H1 (cell line): Measurements from ENCODE around the gene LRPPRC. TPM values are rescaled to one million over a fixed set of nuclear protein-coding genes. Genes with fewer than 3 reads are reported as not detected.

Source experiments
- CTCF ChIA-PET: fragments of 300-600 bp; sonication (Branson Sonifier 250); formaldehyde crosslinking; loops from one replicate; lab custom pipeline; 2021; ENCODE audit not compliant: partially characterized antibody; lab: Charles Lee
- POLR2A ChIA-PET: fragments of 300-600 bp; sonication (Branson Sonifier 250); formaldehyde crosslinking; loops from one replicate; lab custom pipeline; 2021; ENCODE audit warnings: inconsistent platforms; ENCODE audit not compliant: partially characterized antibody; lab: Charles Lee
- DNase-seq, 2 experiments: peaks; one replicate each; pipeline versions ENCODE4 v3.0.0 to v3.0.0-alpha.2; 2010 to 2022; ENCODE audit warnings: low spot score in 2 of 2, low read depth in 1 of 2, mixed read lengths in 1 of 2
- FAIRE-seq: peaks from 2 replicates; lab custom pipeline; 2011; peaks lifted over from hg19 to GRCh38; lab: Jason Lieb, UNC
- H2AFZ ChIP-seq: 2 replicates; pipeline ENCODE4 v1.8.1; 2012; ENCODE audit warnings: low read length, inconsistent platforms
- H2AK5ac ChIP-seq: 2 replicates; pipeline ENCODE4 v1.6.1; 2013; ENCODE audit warnings: low read depth, low read length
- H2BK120ac ChIP-seq: replicated peaks from 2 replicates; pipeline ENCODE3; 2013; ENCODE audit warnings: low read depth, low read length, inconsistent platforms
- H2BK12ac ChIP-seq: 2 replicates; pipeline ENCODE4 v1.6.1; 2013; ENCODE audit warnings: low read depth, low read length
- H2BK15ac ChIP-seq: 2 replicates; pipeline ENCODE4 v1.6.1; 2013; ENCODE audit warnings: low read length
- H2BK20ac ChIP-seq: 2 replicates; pipeline ENCODE4 v1.6.1; 2013; ENCODE audit warnings: low read length
- H2BK5ac ChIP-seq: 2 replicates; pipeline ENCODE4 v1.6.1; 2013; ENCODE audit warnings: low read depth, low read length
- H3K14ac ChIP-seq: 2 replicates; pipeline ENCODE4 v1.6.1; 2013; ENCODE audit warnings: inconsistent platforms; ENCODE audit not compliant: insufficient read length
- H3K18ac ChIP-seq: 2 replicates; pipeline ENCODE4 v1.6.1; 2013; ENCODE audit warnings: low read length; ENCODE audit errors: extremely low read depth
- H3K23ac ChIP-seq: 2 replicates; pipeline ENCODE4 v1.6.1; 2013; ENCODE audit warnings: inconsistent platforms; ENCODE audit not compliant: insufficient read length
- H3K23me2 ChIP-seq: 2 replicates; pipeline ENCODE4 v1.6.1; 2013; ENCODE audit warnings: low read depth, low read length
- H3K27ac ChIP-seq: 2 replicates; pipeline ENCODE4 v1.6.1; 2011; ENCODE audit warnings: low read depth, low read length, inconsistent platforms
- H3K27me3 ChIP-seq, 4 experiments: replicated peaks in 1 of 4; 1 replicate in 1 of 4; 2 replicates in 3 of 4; pipeline versions ENCODE4 v1.6.1 to v1.8.1; 2011 to 2013; ENCODE audit warnings: low read length in 3 of 4, mild to moderate bottlenecking in 3 of 4, inconsistent platforms in 2 of 4, mixed read lengths in 2 of 4, moderate library complexity in 1 of 4; ENCODE audit not compliant: control insufficient read depth in 3 of 4, insufficient read depth in 3 of 4; ENCODE audit errors: extremely low read depth in 1 of 4
- H3K36me3 ChIP-seq, 4 experiments: 2 replicates each; pipeline versions ENCODE4 v1.6.1 to v1.8.1; 2011 to 2013; ENCODE audit warnings: mild to moderate bottlenecking in 4 of 4, low read length in 3 of 4, moderate library complexity in 2 of 4, control low read depth in 1 of 4, inconsistent platforms in 1 of 4; ENCODE audit not compliant: insufficient read depth in 4 of 4, control insufficient read depth in 2 of 4
- H3K4ac ChIP-seq: replicated peaks from 2 replicates; pipeline ENCODE3; 2013; ENCODE audit warnings: low read length, low read depth, mixed read lengths, inconsistent platforms; ENCODE audit not compliant: insufficient read length
- H3K4me1 ChIP-seq, 4 experiments: replicated peaks in 1 of 4; 1 replicate in 1 of 4; 2 replicates in 3 of 4; pipeline versions ENCODE4 v1.6.1 to v1.8.1; 2011 to 2013; ENCODE audit warnings: low read length in 3 of 4, inconsistent platforms in 2 of 4, mixed read lengths in 1 of 4; ENCODE audit not compliant: insufficient read depth in 4 of 4, control insufficient read depth in 3 of 4
- H3K4me2 ChIP-seq, 2 experiments: 2 replicates each; pipeline versions ENCODE4 v1.6.1 to v1.8.1; 2011 to 2013; ENCODE audit warnings: low read depth in 2 of 2, low read length in 2 of 2, control low read depth in 1 of 2, inconsistent platforms in 1 of 2, mild to moderate bottlenecking in 1 of 2; ENCODE audit not compliant: insufficient read depth in 1 of 2
- H3K4me3 ChIP-seq, 4 experiments: fragments of 200-600, 300-600 bp in 1 of 4; sonication (generic), shearing (Covaris generic), sonication (Bioruptor Twin) in 1 of 4; 2 replicates each; pipeline versions ENCODE4 v1.5.1 to v1.8.1; 2011 to 2016; ENCODE audit warnings: low read length in 4 of 4, low read depth in 3 of 4, control low read depth in 2 of 4, inconsistent platforms in 2 of 4, mild to moderate bottlenecking in 2 of 4, mixed read lengths in 1 of 4, moderate library complexity in 1 of 4; ENCODE audit not compliant: insufficient read depth in 2 of 4; ENCODE audit errors: extremely low read depth in 1 of 4
- H3K56ac ChIP-seq: replicated peaks from 2 replicates; pipeline ENCODE3; 2013; ENCODE audit warnings: low read depth, mild to moderate bottlenecking, mixed read lengths, low read length, inconsistent platforms; ENCODE audit not compliant: insufficient read length
- H3K79me1 ChIP-seq: 2 replicates; pipeline ENCODE4 v1.6.1; 2013; ENCODE audit warnings: low read depth, low read length, control low read depth
- H3K79me2 ChIP-seq, 2 experiments: 2 replicates each; pipeline versions ENCODE4 v1.6.1 to v1.8.1; 2012 to 2013; ENCODE audit warnings: low read length in 2 of 2, mild to moderate bottlenecking in 2 of 2, inconsistent platforms in 1 of 2; ENCODE audit not compliant: insufficient read depth in 2 of 2, control insufficient read depth in 1 of 2
- H3K9ac ChIP-seq, 4 experiments: replicated peaks in 1 of 4; 1 replicate in 1 of 4; 2 replicates in 3 of 4; pipeline versions ENCODE4 v1.6.1 to v1.8.1; 2011 to 2013; ENCODE audit warnings: low read depth in 3 of 4, low read length in 3 of 4, control low read depth in 2 of 4, mild to moderate bottlenecking in 2 of 4, moderate library complexity in 2 of 4, inconsistent platforms in 1 of 4; ENCODE audit errors: extremely low read depth in 1 of 4
- H3K9me3 ChIP-seq, 2 experiments: 2 replicates each; pipeline versions ENCODE4 v1.6.1 to v1.8.1; 2012 to 2013; ENCODE audit warnings: mild to moderate bottlenecking in 2 of 2, moderate library complexity in 2 of 2, control low read depth in 1 of 2, inconsistent platforms in 1 of 2, low read depth in 1 of 2, low read length in 1 of 2, mixed read lengths in 1 of 2; ENCODE audit not compliant: insufficient read depth in 2 of 2
- H4K20me1 ChIP-seq, 2 experiments: replicated peaks in 1 of 2; 2 replicates each; pipeline versions ENCODE3 to v1.8.1; 2011 to 2013; ENCODE audit warnings: inconsistent platforms in 2 of 2, low read length in 2 of 2, mild to moderate bottlenecking in 1 of 2; ENCODE audit not compliant: insufficient read depth in 2 of 2, control insufficient read depth in 1 of 2
- H4K5ac ChIP-seq: 2 replicates; pipeline ENCODE4 v1.6.1; 2013; ENCODE audit warnings: low read length, low read depth, mixed read lengths, inconsistent platforms; ENCODE audit not compliant: insufficient read length
- H4K8ac ChIP-seq: 2 replicates; pipeline ENCODE4 v1.8.0; 2013; ENCODE audit warnings: mild to moderate bottlenecking, moderate library complexity, low read length, inconsistent platforms; ENCODE audit not compliant: insufficient read depth; ENCODE audit errors: extremely low read depth
- H4K91ac ChIP-seq: replicated peaks from 2 replicates; pipeline ENCODE3; 2013; ENCODE audit warnings: low read length, mixed read lengths, inconsistent platforms; ENCODE audit not compliant: insufficient read length
- ATF2 ChIP-seq: IDR thresholded peaks from 2 replicates; pipeline ENCODE4 v1.6.1; 2012; ENCODE audit warnings: low read length, inconsistent platforms
- EGR1 ChIP-seq: IDR thresholded peaks from 2 replicates; pipeline ENCODE4 v1.6.1; 2011; ENCODE audit warnings: low read depth, low read length, borderline replicate concordance
- EZH2 ChIP-seq: fragments of 200-600 bp; sonication (generic); IDR thresholded peaks from 2 replicates; pipeline ENCODE4 v1.7.1; 2012; ENCODE audit warnings: low read depth, mild to moderate bottlenecking, moderate library complexity, low read length, inconsistent platforms; ENCODE audit not compliant: severe bottlenecking
- HDAC6 ChIP-seq: IDR thresholded peaks from one replicate; pipeline ENCODE4 v1.7.1; 2012; ENCODE audit warnings: low read depth, mild to moderate bottlenecking, inconsistent platforms, low read length, moderate library complexity
- JUN ChIP-seq: IDR thresholded peaks from 2 replicates; pipeline ENCODE4 v1.6.1; 2011; ENCODE audit warnings: low read depth, mild to moderate bottlenecking, improper control_type of control experiment, low read length
- KDM1A ChIP-seq: fragments of 200-600, 300-600 bp; sonication (generic); IDR thresholded peaks from 2 replicates; pipeline ENCODE4 v1.7.1; 2016; ENCODE audit warnings: mild to moderate bottlenecking, low read length, borderline replicate concordance
- RNF2 ChIP-seq: fragments of 200-900, 300-1000 bp; sonication (generic); IDR thresholded peaks from 2 replicates; pipeline ENCODE4 v1.7.1; 2016; ENCODE audit warnings: borderline replicate concordance, low read depth, mild to moderate bottlenecking, antibody characterized with exemption, low read length; ENCODE audit not compliant: poor library complexity, severe bottlenecking; ENCODE audit errors: missing control alignments
- SIX5 ChIP-seq: IDR thresholded peaks from 2 replicates; pipeline ENCODE4 v1.6.1; 2011; ENCODE audit warnings: mild to moderate bottlenecking, low read depth, low read length
- SP4 ChIP-seq: IDR thresholded peaks from 2 replicates; pipeline ENCODE4 v1.6.1; 2012; ENCODE audit warnings: low read length, inconsistent platforms
- TBP ChIP-seq: IDR thresholded peaks from 2 replicates; pipeline ENCODE4 v1.6.1; 2011; ENCODE audit warnings: low read depth, low read length, improper control_type of control experiment
- TEAD4 ChIP-seq: IDR thresholded peaks from 2 replicates; pipeline ENCODE4 v1.6.1; 2012; ENCODE audit warnings: low read depth, low read length, inconsistent platforms, mixed read lengths
- YY1 ChIP-seq: IDR thresholded peaks from 2 replicates; pipeline ENCODE4 v1.6.1; 2011; ENCODE audit warnings: low read depth, mild to moderate bottlenecking, low read length
- WGBS, 2 experiments: shearing (Covaris generic) in 1 of 2; methylation state at CpG; one replicate each; pipeline versions ENCODE4 v1.1.6 to v1.1.7; 2013 to 2015; ENCODE audit warnings: low lambda C conversion rate in 2 of 2, mixed read lengths in 2 of 2, inconsistent platforms in 1 of 2, low coverage in 1 of 2, missing lambda C conversion rate in 1 of 2; ENCODE audit not compliant: insufficient replicate concordance in 2 of 2, insufficient coverage in 1 of 2, insufficient read length in 1 of 2; ENCODE audit errors: extremely low coverage in 1 of 2, missing lambda C conversion rate in 1 of 2; 5-methylcytosine and 5-hydroxymethylcytosine counted together
- polyA plus RNA-seq, 7 experiments: library from polyadenylated mRNA; depleted of rRNA in 3 of 7; stranded (reverse) in 5 of 7; unstranded in 2 of 7; fragments of >200 nt in 5 of 7; fragments of 200-250 nt in 2 of 7; gene quantifications; 1 replicate in 5 of 7; 2 replicates in 1 of 7; 4 replicates in 1 of 7; pipeline versions ENCODE4 v1.2.1 to v1.2.3, GENCODE V29; 2011 to 2013; ENCODE audit warnings: missing spikeins in 2 of 7, mixed read lengths in 2 of 7
- total RNA-seq: library from RNA; stranded (reverse); fragmentation: NEBNext Ultra II Directional; extraction: Animal tissue kit (Norgen Biotek cat#: 25700); gene quantifications from 2 replicates; pipeline ENCODE4 v1.2.1, GENCODE V29; 2021

Gene LRPPRC
- total and polyA plus RNA-seq, 2 of the 8 experiments (the other 6 are each of a cell fraction or from before 2014, with no cell fraction given), result 43.4 to 167 TPM

- no peak overlapping the region for H3K27ac ChIP-seq
- H4K20me1 ChIP-seq, result peaks cover 6 to 9% of the 10 kb centered on the region in 2 experiments
- TF ChIP-seq RNF2, result no peak
- TF ChIP-seq EZH2, result no peak
- no peak for TF ChIP-seq SIX5
- no peak for TF ChIP-seq SP4
- TF ChIP-seq HDAC6, result no peak
- TF ChIP-seq TBP, result no peak
- no peak for TF ChIP-seq JUN
- TF ChIP-seq ATF2, result no peak
- no peak for TF ChIP-seq KDM1A
- TF ChIP-seq YY1, result no peak
- TF ChIP-seq TEAD4, result no peak
- no peak for TF ChIP-seq EGR1
Measured at GRCh38 chr2:43986600-43986999, 9.2 kb downstream of the LRPPRC start.

More at GRCh38 chr2:43986600-43986999, 9.2 kb downstream of the LRPPRC start:
- Histone ChIP-seq H2BK12ac (no peak overlapping the region), H3K4ac (no peak overlapping the region), H3K18ac (no peak overlapping the region), H4K8ac (no peak overlapping the region), H3K56ac (no peak overlapping the region), H3K79me1 (no peaks in the 10 kb centered on the region; the same call in 1 of the 2 replicates), H3K23me2 (no peaks in the 10 kb centered on the region), H4K5ac (no peak overlapping the region), H4K91ac (no peak overlapping the region), H3K27me3 (no peaks in the 10 kb centered on the region), H2AFZ (no peak overlapping the region), H2BK5ac (no peak overlapping the region), H3K9me3 (no peaks in the 10 kb centered on the region), H2BK20ac (no peak overlapping the region), H3K79me2 (peaks cover 21 to 95% of the 10 kb centered on the region in 2 experiments), H3K4me3 (no peak overlapping the region), H3K4me2 (no peak overlapping the region), H3K4me1 (peaks cover 0 to 3% (median 0%) of the 10 kb centered on the region in 4 experiments; a peak in 1 of 7 replicates), H2BK120ac (no peak overlapping the region), H3K36me3 (peaks cover 0 to 44% (median 3%) of the 10 kb centered on the region in 4 experiments; a peak in 4 of 8 replicates), H3K23ac (no peak overlapping the region), H3K14ac (no peak overlapping the region), H2BK15ac (no peak overlapping the region), H2AK5ac (no peak overlapping the region), H3K9ac (no peak overlapping the region)
- ChIA-PET POLR2A (interaction anchor here (0.6 to 4.6 kb wide), 4 partner anchors 9 to 52 kb away, joined by 3 to 35 read pairs (median 4); partner anchors contain the start of gene LRPPRC), CTCF (no interaction called here)
- FAIRE-seq, result no peak
- no peak for DNase-seq
- WGBS, 2 experiments, result 93% methylated on average over 6 of the region's 6 CpGs; no CpG with 5 or more reads in 1 of the 2 experiments
